Loucy (cell line): Measurements from ENCODE around the gene UBE2C.

ENCODE experiments used
- CTCF ChIP-seq: fragments of 200-600 bp; sonication (generic); conservative IDR thresholded peaks from 2 replicates; pipeline ENCODE4 v1.5.1; 2014; ENCODE audit warnings: mild to moderate bottlenecking, antibody characterized with exemption, low read length
- EZH2phosphoT487 ChIP-seq: fragments of 200-600 bp; IDR thresholded peaks from 2 replicates; pipeline ENCODE4 v1.6.1; 2018; ENCODE audit warnings: antibody characterized with exemption, mild to moderate bottlenecking, moderate library complexity, borderline replicate concordance

GRCh38 chr20:45782890-45783289 is 29.6 kb upstream of the UBE2C start:
- TF ChIP-seq CTCF = no peak
- no peak for TF ChIP-seq EZH2phosphoT487
